ENCODE measurements around the gene LHFPL5. TPM values are rescaled to one million over a fixed set of nuclear protein-coding genes. Genes with fewer than 3 reads are reported as not detected.

LHFPL5 gene
- total RNA-seq, result not detected in 2 replicates

GRCh38 chr6:35804996-35805736 is at the start of gene LHFPL5:
LHFPL5 (plus strand) TSS chr6:35805352; CDS start chr6:35805671, 319 bp downstream.

GRCh38 chr6:35776364-35777215 is 28.6 kb upstream of the LHFPL5 start, which contains the start of gene CLPSL2:
CLPSL2 (plus strand) TSS chr6:35776598; CDS start chr6:35776619, 21 bp downstream.

GRCh38 chr6:35780719-35781118 is 24.4 kb upstream of the LHFPL5 start, which contains the start of gene CLPSL1:
CLPSL1 (plus strand) TSS chr6:35781019; CDS start chr6:35781111, 92 bp downstream.

Other genes with a start within 250 kb of the LHFPL5 start
- gene FKBP5, start 116.4 kb upstream of the LHFPL5 start, total RNA-seq, result 224 and 237 TPM in 2 replicates
- 0.15 TPM in 1 of 2 replicates, not detected in the other for gene ARMC12, start 68.3 kb upstream of the LHFPL5 start, total RNA-seq
- gene CLPSL2, start 28.8 kb upstream of the LHFPL5 start, total RNA-seq, result not detected in 2 replicates
- not detected in 2 replicates for gene CLPSL1, start 24.3 kb upstream of the LHFPL5 start, total RNA-seq
- not detected in 2 replicates for gene CLPS, start 8.0 kb upstream of the LHFPL5 start, total RNA-seq
- 22.0 and 26.3 TPM in 2 replicates for gene SRPK1, start 115.7 kb downstream of the LHFPL5 start, total RNA-seq
- 0.06 TPM in 1 of 2 replicates, not detected in the other for gene SLC26A8, start 219.3 kb downstream of the LHFPL5 start, total RNA-seq
- 32.0 and 33.9 TPM in 2 replicates for gene MAPK14, start 222.5 kb downstream of the LHFPL5 start, total RNA-seq